H1 (cell line): ENCODE results near the gene EMX1. TPM values are rescaled to one million over a fixed set of nuclear protein-coding genes. Genes with fewer than 3 reads are reported as not detected.

ENCODE experiments used
- ASH2L ChIP-seq: fragments of 200-600, 300-600 bp; sonication (generic); IDR thresholded peaks from one replicate; pipeline ENCODE4 v1.7.1; 2017; ENCODE audit warnings: low read length
- ATF3 ChIP-seq: IDR thresholded peaks from 2 replicates; pipeline ENCODE4 v1.6.1; 2011; ENCODE audit warnings: low read depth, mild to moderate bottlenecking, low read length; ENCODE audit not compliant: insufficient read depth
- CBX8 ChIP-seq: fragments of 300-800, 300-1000 bp; sonication (generic); IDR thresholded peaks from 2 replicates; pipeline ENCODE4 v1.7.1; 2016; ENCODE audit warnings: low read depth, low read length, borderline replicate concordance
- FOSL1 ChIP-seq: IDR thresholded peaks from 2 replicates; pipeline ENCODE4 v1.6.1; 2011; ENCODE audit warnings: mild to moderate bottlenecking, low read depth, low read length, moderate library complexity; ENCODE audit not compliant: insufficient read depth
- KDM1A ChIP-seq: fragments of 200-600, 300-600 bp; sonication (generic); IDR thresholded peaks from 2 replicates; pipeline ENCODE4 v1.7.1; 2016; ENCODE audit warnings: mild to moderate bottlenecking, low read length, borderline replicate concordance
- KDM4A ChIP-seq: IDR thresholded peaks from one replicate; pipeline ENCODE4 v1.7.1; 2012; ENCODE audit warnings: low read depth, mild to moderate bottlenecking, moderate library complexity, low read length, inconsistent platforms; ENCODE audit not compliant: severe bottlenecking
- NRF1 ChIP-seq: IDR thresholded peaks from 2 replicates; pipeline ENCODE4 v1.6.1; 2011; ENCODE audit warnings: mild to moderate bottlenecking, low read depth, low read length, improper control_type of control experiment
- RBBP5 ChIP-seq: IDR thresholded peaks from 2 replicates; pipeline ENCODE4 v1.7.1; 2012; ENCODE audit warnings: low read depth, mild to moderate bottlenecking, inconsistent platforms, low read length, moderate library complexity, borderline replicate concordance
- RFX5 ChIP-seq: IDR thresholded peaks from 2 replicates; pipeline ENCODE4 v1.6.1; 2011; ENCODE audit warnings: low read depth, low read length, improper control_type of control experiment, borderline replicate concordance
- SAP30 ChIP-seq: fragments of 300-600 bp; sonication (generic); IDR thresholded peaks from 2 replicates; pipeline ENCODE4 v1.7.1; 2012; ENCODE audit warnings: low read length, moderate library complexity, mild to moderate bottlenecking, inconsistent platforms; ENCODE audit not compliant: insufficient read depth, insufficient replicate concordance
- SP1 ChIP-seq: IDR thresholded peaks from 2 replicates; pipeline ENCODE4 v1.6.1; 2011; ENCODE audit warnings: low read depth, low read length
- TAF1 ChIP-seq: IDR thresholded peaks from 2 replicates; pipeline ENCODE4 v1.6.1; 2011; ENCODE audit warnings: mild to moderate bottlenecking, low read depth, low read length
- TAF7 ChIP-seq: optimal IDR thresholded peaks from 2 replicates; pipeline ENCODE3; 2011; ENCODE audit warnings: low read depth, mild to moderate bottlenecking, inconsistent platforms, low read length, moderate library complexity, borderline replicate concordance
- polyA plus RNA-seq, 7 experiments: library from polyadenylated mRNA; depleted of rRNA in 3 of 7; stranded (reverse) in 5 of 7; unstranded in 2 of 7; fragments of >200 nt in 5 of 7; fragments of 200-250 nt in 2 of 7; gene quantifications; 1 replicate in 5 of 7; 2 replicates in 1 of 7; 4 replicates in 1 of 7; pipeline versions ENCODE4 v1.2.1 to v1.2.3, GENCODE V29; 2011 to 2013; ENCODE audit warnings: missing spikeins in 2 of 7, mixed read lengths in 2 of 7
- total RNA-seq: library from RNA; stranded (reverse); fragmentation: NEBNext Ultra II Directional; extraction: Animal tissue kit (Norgen Biotek cat#: 25700); gene quantifications from 2 replicates; pipeline ENCODE4 v1.2.1, GENCODE V29; 2021

EMX1 gene
- total and polyA plus RNA-seq, 2 of the 8 experiments (the other 6 are each of a cell fraction or from before 2014, with no cell fraction given), result 2.4 to 4.9 TPM

GRCh38 chr2:72915907-72916742, 1.2 kb upstream of the EMX1 start (continued):
- peak; percentile 93 for TF ChIP-seq SP1
- no peak for TF ChIP-seq ASH2L
- TF ChIP-seq KDM4A, result no peak
- TF ChIP-seq SAP30, result no peak
- no peak for TF ChIP-seq NRF1
- TF ChIP-seq RBBP5, result 0 out of 2 replicates have a peak, but pooled peaks have one; percentile 27
- no peak for TF ChIP-seq ATF3
- TF ChIP-seq TAF1, result 0 out of 2 replicates have a peak, but pooled peaks have one; percentile 27
- no peak for TF ChIP-seq CBX8
- 0 out of 2 replicates have a peak, but pooled peaks have one; percentile 5 for TF ChIP-seq KDM1A
- peak; percentile 10 for TF ChIP-seq TAF7
- no peak for TF ChIP-seq RFX5
- no peak for TF ChIP-seq FOSL1
